OCI-M2 (cell line): ENCODE measurements around the gene STPG2.

Source experiments
- DNase-seq: peaks from one replicate; lab custom pipeline; 2025; ENCODE audit not compliant: unreplicated experiment; lab: John Stamatoyannopoulos, UW

The STPG2 gene

DNA sequence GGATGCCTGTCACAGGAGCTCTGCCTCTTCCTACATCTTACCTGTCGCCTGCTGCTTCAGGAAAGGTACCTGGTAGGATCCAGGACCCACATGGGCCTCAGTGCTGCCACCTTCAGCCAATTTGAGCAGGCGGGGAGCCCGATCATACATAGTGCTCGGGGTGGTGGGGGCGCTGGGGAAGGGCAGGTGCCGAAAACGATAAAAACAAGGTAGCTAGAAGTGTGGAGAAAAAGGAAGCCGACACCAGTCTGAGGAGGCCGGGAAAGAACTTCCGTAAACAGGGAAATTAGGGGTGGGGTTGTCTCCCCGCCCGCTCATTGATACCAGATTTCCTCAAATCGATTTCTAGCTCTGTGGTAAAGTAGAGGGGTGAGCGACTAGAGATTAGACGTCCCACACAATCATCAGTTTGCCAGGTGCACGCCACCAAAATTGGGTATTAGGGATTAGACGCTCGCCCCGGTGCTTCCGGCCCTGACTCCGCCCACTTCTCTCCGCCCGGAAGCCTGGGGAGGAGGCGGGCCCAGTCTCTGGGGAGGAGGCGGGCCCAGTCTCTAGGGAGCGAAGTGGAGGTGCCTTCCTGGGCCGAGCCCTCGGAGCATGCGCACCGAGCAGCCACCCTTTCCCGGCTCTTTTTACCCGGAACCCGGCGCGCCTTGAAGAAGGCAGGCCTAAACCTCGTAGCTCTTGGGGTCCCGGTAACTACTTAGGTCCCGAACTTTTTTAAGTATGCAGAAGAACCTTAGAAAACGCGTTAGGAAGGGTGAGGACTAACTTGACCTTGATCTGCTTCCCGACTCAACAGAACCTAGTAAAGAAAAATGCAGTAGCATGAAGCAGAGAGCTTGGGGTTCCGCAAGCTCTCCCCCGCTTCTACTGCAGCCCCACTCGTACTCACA is at the start of gene STPG2:
STPG2 (minus strand) TSS at position 476 of the 899 bp plus-strand sequence.
- peak; percentile 68 for DNase-seq

GRCh38 chr4:98185279-98185678 is 42.0 kb upstream of the STPG2 start:
- no peak for DNase-seq

DNA sequence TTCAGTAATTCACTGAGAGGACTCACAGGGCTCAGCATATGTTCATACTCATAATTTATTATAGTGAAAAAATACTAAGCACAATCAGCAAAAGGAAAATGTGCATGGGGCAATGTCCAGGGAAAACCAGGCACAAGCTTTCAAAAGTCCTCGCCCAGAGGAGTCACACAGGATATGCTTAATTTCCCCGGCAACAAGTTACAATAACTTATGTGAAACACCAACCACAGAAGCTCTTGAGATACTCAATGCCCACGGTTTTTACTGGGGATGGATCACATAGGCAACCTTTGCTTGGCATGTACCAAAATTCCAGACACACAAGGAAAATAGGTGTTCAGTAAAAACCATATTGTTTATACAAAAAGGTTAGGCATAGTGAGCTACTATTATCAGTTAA is 38.5 kb upstream of the STPG2 start:
- no peak for DNase-seq

- DNase-seq = no peak
These were observed 36.7 kb upstream of the STPG2 start for GRCh38 chr4:98179951-98180350.

- no peak for DNase-seq
These were observed 33.3 kb upstream of the STPG2 start for GRCh38 chr4:98176531-98176930.

DNA sequence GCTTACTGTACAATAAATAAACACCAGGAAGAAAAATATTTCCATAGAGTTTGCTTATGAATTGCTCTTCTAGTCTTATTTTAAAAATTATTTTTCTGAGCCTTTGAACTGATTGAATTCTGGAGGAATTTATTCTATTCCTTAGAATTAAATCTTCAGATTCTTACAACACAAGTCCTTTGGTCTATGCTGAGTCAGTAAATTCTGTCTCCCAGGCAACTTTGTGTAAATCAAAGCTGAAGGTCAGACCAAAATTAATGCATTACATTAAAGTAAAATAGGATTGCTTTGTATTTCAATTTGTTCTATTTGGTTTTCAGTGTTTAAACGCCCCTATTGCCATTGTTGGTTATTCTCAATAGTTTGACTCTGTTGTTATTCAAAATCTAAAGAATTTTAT is 26.8 kb upstream of the STPG2 start:
- no peak for DNase-seq

DNA sequence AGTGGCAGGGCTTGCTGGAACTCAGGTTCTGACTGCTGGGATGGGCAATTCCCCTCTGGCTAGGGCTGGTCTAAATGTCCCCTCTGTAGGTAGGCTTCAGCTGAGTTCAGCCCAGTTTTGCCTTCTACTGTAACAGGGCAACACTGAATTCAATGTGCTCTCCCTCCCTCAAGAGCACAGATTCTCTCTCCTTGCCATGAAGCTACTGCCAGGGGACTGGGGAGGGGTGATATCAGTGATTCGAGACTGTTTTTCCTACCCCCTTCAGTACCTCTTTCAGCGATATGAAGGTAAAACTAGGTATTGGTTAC is 23.4 kb upstream of the STPG2 start:
- no peak for DNase-seq

GRCh38 chr4:98166025-98166730 is 22.9 kb upstream of the STPG2 start:
- DNase-seq = no peak

- no peak for DNase-seq
These were observed 19.4 kb upstream of the STPG2 start for GRCh38 chr4:98162696-98163095.

- no peak for DNase-seq
These were observed 8.1 kb upstream of the STPG2 start for GRCh38 chr4:98151145-98151924.

- DNase-seq = no peak
These were observed 7.0 kb upstream of the STPG2 start for GRCh38 chr4:98150092-98150761.

GRCh38 chr4:98148856-98149255 is 5.6 kb upstream of the STPG2 start:
- DNase-seq = no peak

DNA sequence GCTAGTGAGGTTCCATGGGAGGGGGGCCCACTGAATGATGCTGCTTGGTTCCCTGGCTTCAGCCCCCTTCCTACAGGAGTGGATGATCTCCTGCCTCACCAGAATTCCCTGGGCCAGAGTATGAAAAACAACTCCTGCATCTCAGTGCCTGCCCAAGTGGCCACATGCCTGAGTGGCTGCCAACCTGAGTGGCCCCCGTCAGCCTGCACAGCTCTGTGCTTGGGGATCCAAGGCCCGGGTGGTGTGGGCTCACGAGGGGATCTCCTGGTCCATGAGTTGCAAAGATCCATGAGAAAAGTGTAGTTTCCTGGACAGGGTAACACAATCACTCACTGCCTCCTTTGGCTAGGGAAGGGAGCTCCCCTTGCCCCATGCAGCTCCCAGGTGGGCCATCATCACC is 17.1 kb downstream of the STPG2 start:
- no peak for DNase-seq

DNA sequence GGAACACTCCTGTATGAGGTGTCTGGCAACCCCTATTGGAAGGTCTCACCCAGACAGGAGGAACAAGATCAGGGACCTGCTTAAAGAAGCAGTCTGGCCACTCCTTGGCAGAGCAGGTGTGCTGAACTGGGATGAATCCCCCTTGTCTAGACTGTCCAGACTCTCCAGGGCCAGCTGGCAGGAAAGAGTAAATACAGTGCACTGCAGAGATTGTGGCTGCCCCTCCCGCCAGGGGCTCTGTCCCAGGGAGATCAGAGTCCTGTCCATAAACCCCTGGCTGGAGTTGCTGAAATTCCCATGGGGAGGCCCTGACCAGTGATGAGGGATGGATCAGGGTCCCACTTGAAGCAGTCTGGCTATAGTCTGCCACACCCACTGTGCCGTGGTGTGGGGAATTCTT is 17.7 kb downstream of the STPG2 start:
- DNase-seq = no peak

DNA sequence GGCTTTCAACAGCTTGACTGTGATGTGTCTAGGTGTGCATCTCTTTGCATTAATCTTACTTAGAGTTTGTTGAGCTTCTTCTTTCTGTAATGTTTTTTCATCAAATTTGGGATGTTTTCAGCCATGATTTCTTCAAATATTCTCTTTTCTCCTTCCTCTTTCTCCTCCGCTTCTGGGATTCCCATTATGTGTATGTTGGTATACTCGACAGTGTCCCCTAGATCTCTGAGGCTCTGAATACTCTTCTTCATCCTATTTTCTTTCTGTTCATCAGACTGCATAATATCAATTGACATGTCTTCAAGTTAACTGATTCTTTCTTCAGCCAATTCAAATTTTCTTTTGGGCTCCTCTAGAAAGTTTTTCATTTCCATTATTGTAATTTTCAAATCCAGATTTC is 25.9 kb downstream of the STPG2 start:
- no peak for DNase-seq

GRCh38 chr4:98113012-98113411 is 30.3 kb downstream of the STPG2 start:
- DNase-seq = no peak

DNA sequence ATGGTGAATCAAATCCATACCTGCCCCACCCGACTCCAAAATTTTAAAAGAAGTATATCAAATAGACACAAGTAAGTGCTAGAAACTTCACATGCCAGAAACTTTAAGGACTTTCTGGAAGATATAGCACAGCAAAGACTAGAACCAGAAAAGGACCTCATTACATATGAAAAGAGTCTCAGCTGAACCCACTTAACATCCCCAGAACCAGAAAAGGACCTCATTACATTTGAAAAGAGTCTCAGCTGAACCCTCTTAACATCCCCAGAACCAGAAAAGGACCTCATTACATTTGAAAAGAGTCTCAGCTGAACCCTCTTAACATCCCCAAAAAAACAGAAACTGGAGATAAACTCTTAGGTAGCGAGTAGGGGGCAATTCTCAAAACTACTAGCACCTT is 32.3 kb downstream of the STPG2 start:
- no peak for DNase-seq

- DNase-seq = no peak
These were observed 33.1 kb downstream of the STPG2 start for GRCh38 chr4:98110214-98110613.

DNA sequence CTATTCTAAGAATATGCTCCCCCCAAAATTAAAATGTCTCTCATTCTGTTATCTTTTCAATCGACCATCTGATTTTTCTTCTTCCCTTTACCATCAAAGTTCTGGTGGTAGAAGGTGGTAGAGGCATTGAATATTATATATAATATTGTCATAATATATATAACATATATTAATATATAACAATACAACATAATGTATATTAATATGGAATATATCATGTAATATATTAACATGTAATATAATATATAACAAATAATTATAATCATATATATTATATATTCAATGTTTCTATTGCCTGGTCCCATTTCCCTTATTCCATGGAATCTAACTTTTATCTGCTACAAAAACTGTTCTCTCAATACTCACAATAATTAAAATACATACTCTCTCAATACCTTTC is 40.6 kb downstream of the STPG2 start:
- DNase-seq = no peak

DNA sequence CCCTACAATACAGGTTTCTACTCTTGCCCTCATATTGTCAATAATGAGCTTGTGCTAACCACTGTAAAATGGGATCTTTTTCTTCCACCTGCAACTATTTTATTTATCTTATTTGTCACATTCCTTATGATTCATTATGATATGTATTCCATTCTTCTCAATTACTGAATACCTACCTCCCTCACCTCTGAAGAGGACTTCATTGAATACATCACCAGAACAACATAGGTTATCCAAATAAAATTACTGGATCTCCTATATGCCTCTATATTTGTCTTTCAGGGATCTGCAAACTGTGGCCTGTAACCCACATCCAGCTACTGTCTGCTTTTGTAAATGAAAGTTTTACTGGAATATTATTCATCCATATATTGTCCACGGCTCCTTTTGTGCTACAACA is 41.3 kb downstream of the STPG2 start:
- no peak for DNase-seq

DNA sequence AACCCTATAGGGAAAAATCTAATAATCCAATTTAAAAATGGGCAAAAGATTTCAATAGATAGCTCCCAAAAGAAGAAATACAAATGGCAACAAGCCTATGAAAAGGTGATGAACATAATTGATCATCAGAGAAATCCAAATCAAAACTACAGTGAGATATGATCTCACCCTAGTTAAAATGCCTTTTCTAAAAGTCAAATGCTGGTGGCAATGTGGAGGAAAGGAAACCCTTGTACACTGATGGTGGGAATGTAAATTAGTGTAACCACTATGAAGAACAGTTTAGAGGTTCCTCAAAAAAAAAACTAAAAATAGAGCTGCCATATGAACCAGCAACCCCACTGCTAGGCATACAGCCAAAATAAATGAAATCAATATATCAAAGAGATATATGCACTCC is 44.5 kb downstream of the STPG2 start:
- no peak for DNase-seq
